OCI-LY1 (cell line): ENCODE results near the gene BMPR2.

Experiments used
- CTCF ChIP-seq: fragments of 200-600 bp; sonication (generic), shearing (Covaris generic); IDR thresholded peaks from 2 replicates; pipeline ENCODE4 v1.5.1; 2017; ENCODE audit warnings: mild to moderate bottlenecking, antibody characterized with exemption, low read length, moderate library complexity, mixed read lengths
- EZH2 ChIP-seq: fragments of 200-600 bp; sonication (generic), shearing (Covaris generic); IDR thresholded peaks from 2 replicates; pipeline ENCODE4 v1.8.0; 2017; ENCODE audit warnings: borderline replicate concordance, mixed run types, mild to moderate bottlenecking, antibody characterized with exemption, low read length, moderate library complexity, mixed read lengths

- TF ChIP-seq CTCF, result no peak
- TF ChIP-seq EZH2, result no peak
Measured at GRCh38 chr2:202378001-202378400, 1.9 kb downstream of the BMPR2 start.
